ENCODE results near the gene SRGAP3. TPM values are rescaled to one million over a fixed set of nuclear protein-coding genes. Genes with fewer than 3 reads are reported as not detected.

SRGAP3 gene
- total RNA-seq, 1 experiment from 2014 or later: 17.9 TPM

DNA sequence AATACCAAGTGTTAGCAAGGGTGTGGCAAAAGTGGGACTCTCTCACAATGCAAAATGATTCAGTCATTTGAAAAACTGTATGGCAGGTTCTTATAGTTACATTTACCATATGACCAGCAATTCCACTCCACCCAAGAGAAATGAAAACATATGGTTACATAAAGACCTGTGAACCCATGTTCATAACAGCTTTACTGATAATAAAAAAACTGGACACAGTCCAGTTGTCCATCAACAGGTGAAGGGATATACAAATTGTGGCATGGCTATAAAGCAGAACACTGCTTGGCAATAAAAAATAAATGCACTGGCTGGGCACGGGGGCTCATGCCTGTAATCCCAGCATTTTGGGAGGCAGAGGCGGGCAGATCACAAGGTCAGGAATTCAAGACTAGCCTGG is 316.9 kb downstream of the SRGAP3 start:
- Mint-ChIP-seq H3K36me3 (peaks cover 16% of the 10 kb centered on the region), H3K4me1 (no peaks in the 10 kb centered on the region), H3K9me3 (peaks cover 7% of the 10 kb centered on the region), H3K4me3 (no peak overlapping the region), H3K27me3 (ENCODE audit: low read depth) (no peaks in the 10 kb centered on the region), H3K27ac (no peak overlapping the region)
- ChIA-PET CTCF (no interaction called here), POLR2A (no interaction called here)
- ATAC-seq (no peak), DNase-seq (ENCODE audit: low spot score) (no peak)
- no peak for TF ChIP-seq NR3C1 (CRISPR knock-in tag; conservative IDR thresholded peaks at IDR 0.05; ENCODE audit: low read depth)
- TF ChIP-seq GRHL2 (CRISPR knock-in tag; IDR thresholded peaks at IDR 0.05; ENCODE audit: insufficient replicate concordance, severe bottlenecking): no peak
- TF ChIP-seq, protein P1, sequence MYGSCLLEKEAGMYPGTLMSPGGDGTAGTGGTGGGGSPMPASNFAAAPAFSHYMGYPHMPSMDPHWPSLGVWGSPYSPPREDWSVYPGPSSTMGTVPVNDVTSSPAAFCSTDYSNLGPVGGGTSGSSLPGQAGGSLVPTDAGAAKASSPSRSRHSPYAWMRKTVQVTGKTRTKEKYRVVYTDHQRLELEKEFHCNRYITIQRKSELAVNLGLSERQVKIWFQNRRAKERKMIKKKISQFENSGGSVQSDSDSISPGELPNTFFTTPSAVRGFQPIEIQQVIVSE (CRISPR knock-in tag; IDR thresholded peaks at IDR 0.05; ENCODE audit: borderline replicate concordance): no peak
- TF ChIP-seq NR2C2 (CRISPR knock-in tag; IDR thresholded peaks at IDR 0.05): no peak
- no peak for TF ChIP-seq ZNF232 (CRISPR knock-in tag; IDR thresholded peaks at IDR 0.05)
- no peak for TF ChIP-seq TEAD4 (CRISPR knock-in tag; IDR thresholded peaks at IDR 0.05)
- TF ChIP-seq NFATC4 (CRISPR knock-in tag; IDR thresholded peaks at IDR 0.05): no peak
- TF ChIP-seq MXD4 (CRISPR knock-in tag; IDR thresholded peaks at IDR 0.05; ENCODE audit: borderline replicate concordance): no peak
- TF ChIP-seq, protein P2, sequence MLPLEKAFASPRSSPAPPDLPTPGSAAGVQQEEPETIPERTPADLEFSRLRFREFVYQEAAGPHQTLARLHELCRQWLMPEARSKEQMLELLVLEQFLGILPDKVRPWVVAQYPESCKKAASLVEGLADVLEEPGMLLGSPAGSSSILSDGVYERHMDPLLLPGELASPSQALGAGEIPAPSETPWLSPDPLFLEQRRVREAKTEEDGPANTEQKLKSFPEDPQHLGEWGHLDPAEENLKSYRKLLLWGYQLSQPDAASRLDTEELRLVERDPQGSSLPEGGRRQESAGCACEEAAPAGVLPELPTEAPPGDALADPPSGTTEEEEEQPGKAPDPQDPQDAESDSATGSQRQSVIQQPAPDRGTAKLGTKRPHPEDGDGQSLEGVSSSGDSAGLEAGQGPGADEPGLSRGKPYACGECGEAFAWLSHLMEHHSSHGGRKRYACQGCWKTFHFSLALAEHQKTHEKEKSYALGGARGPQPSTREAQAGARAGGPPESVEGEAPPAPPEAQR (CRISPR knock-in tag; IDR thresholded peaks at IDR 0.05): no peak
- no peak for TF ChIP-seq ZBTB43 (CRISPR knock-in tag; IDR thresholded peaks at IDR 0.05)
- no peak for TF ChIP-seq PRRX2 (CRISPR knock-in tag; IDR thresholded peaks at IDR 0.05)
- no peak for TF ChIP-seq ZNF423 (CRISPR knock-in tag; IDR thresholded peaks at IDR 0.05)
- no peak for TF ChIP-seq AR (CRISPR knock-in tag; IDR thresholded peaks at IDR 0.05)
- TF ChIP-seq ELF4 (CRISPR knock-in tag; IDR thresholded peaks at IDR 0.05; ENCODE audit: low read depth): no peak
- TF ChIP-seq AFF4 (CRISPR knock-in tag; IDR thresholded peaks at IDR 0.05; ENCODE audit: borderline replicate concordance): no peak
- TF ChIP-seq, protein P3, sequence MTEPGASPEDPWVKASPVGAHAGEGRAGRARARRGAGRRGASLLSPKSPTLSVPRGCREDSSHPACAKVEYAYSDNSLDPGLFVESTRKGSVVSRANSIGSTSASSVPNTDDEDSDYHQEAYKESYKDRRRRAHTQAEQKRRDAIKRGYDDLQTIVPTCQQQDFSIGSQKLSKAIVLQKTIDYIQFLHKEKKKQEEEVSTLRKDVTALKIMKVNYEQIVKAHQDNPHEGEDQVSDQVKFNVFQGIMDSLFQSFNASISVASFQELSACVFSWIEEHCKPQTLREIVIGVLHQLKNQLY (CRISPR knock-in tag; IDR thresholded peaks at IDR 0.05): no peak
- TF ChIP-seq RORB (CRISPR knock-in tag; IDR thresholded peaks at IDR 0.05): no peak
- TF ChIP-seq, protein P4, sequence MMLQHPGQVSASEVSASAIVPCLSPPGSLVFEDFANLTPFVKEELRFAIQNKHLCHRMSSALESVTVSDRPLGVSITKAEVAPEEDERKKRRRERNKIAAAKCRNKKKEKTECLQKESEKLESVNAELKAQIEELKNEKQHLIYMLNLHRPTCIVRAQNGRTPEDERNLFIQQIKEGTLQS (CRISPR knock-in tag; conservative IDR thresholded peaks at IDR 0.05): no peak

All from WTC11 (cell line).